Activated CD4-positive, alpha-beta memory T cell treated with anti-CD3 and anti-CD28 coated beads, Interleukin-2, amount 10 ng/mL, durations not matched to agents 7 days and 5 days (primary cell): ENCODE measurements around the gene SPON1. TPM values are rescaled to one million over a fixed set of nuclear protein-coding genes. Genes with fewer than 3 reads are reported as not detected.

Experiments
- CTCF ChIA-PET: fragments of 350-600 bp; sonication (Branson Sonifier 250); formaldehyde crosslinking; loops from one replicate; lab custom pipeline; 2021; ENCODE audit warnings: antibody characterized with exemption, inconsistent platforms; lab: Charles Lee
- POLR2A ChIA-PET: fragments of 350-600 bp; sonication (Branson Sonifier 250); formaldehyde crosslinking; loops from one replicate; lab custom pipeline; 2021; ENCODE audit warnings: antibody characterized with exemption; lab: Charles Lee
- DNase-seq: peaks from one replicate; pipeline ENCODE4 v3.0.0-alpha.2; 2020
- H3K27ac Mint-ChIP-seq: one replicate; pipeline ENCODE4 v1.8.0; 2021; ENCODE audit warnings: mild to moderate bottlenecking, mixed read lengths
- H3K27me3 Mint-ChIP-seq: one replicate; pipeline ENCODE4 v1.8.0; 2021; ENCODE audit warnings: mixed read lengths
- H3K36me3 Mint-ChIP-seq: one replicate; pipeline ENCODE4 v1.8.0; 2021; ENCODE audit warnings: low read depth, mixed read lengths
- H3K4me1 Mint-ChIP-seq: one replicate; pipeline ENCODE4 v1.8.0; 2021; ENCODE audit warnings: mixed read lengths
- H3K4me3 Mint-ChIP-seq: one replicate; pipeline ENCODE4 v1.8.0; 2021; ENCODE audit warnings: mild to moderate bottlenecking, mixed read lengths
- H3K9me3 Mint-ChIP-seq: one replicate; pipeline ENCODE4 v1.8.0; 2021; ENCODE audit warnings: mixed read lengths
- total RNA-seq, 2 experiments: library from RNA; stranded (reverse); gene quantifications; one replicate each; pipeline ENCODE4 v1.2.3, GENCODE V29; 2021

The SPON1 gene
- total RNA-seq, 2 experiments from 2014 or later: 0.45 to 0.68 TPM

GRCh38 chr11:14111496-14111895 lies 149.0 kb downstream of the SPON1 start:
- H3K4me3 Mint-ChIP-seq: no peak overlapping the region
- H3K27ac Mint-ChIP-seq: no peak overlapping the region
- POLR2A ChIA-PET: interaction anchor here (1.3 kb wide), 1 partner anchor 9 kb away, joined by 3 read pairs; no protein-coding TSS in a partner anchor
- H3K36me3 Mint-ChIP-seq: no peaks in the 10 kb centered on the region
- H3K4me1 Mint-ChIP-seq: no peaks in the 10 kb centered on the region
- no peaks in the 10 kb centered on the region for H3K9me3 Mint-ChIP-seq
- DNase-seq: no peak
- peaks cover 1% of the 10 kb centered on the region for H3K27me3 Mint-ChIP-seq
- CTCF ChIA-PET: no interaction called here

GRCh38 chr11:14112721-14113120 lies 150.2 kb downstream of the SPON1 start:
- H3K4me3 Mint-ChIP-seq: no peak overlapping the region
- no peaks in the 10 kb centered on the region for H3K4me1 Mint-ChIP-seq
- H3K36me3 Mint-ChIP-seq: no peaks in the 10 kb centered on the region
- ChIA-PET POLR2A (interaction anchor here (1.3 kb wide), 1 partner anchor 10 kb away, joined by 3 read pairs; no protein-coding TSS in a partner anchor), CTCF (no interaction called here)
- peaks cover 1% of the 10 kb centered on the region for H3K27me3 Mint-ChIP-seq
- H3K9me3 Mint-ChIP-seq: no peaks in the 10 kb centered on the region
- no peak for DNase-seq
- no peak overlapping the region for H3K27ac Mint-ChIP-seq

DNA sequence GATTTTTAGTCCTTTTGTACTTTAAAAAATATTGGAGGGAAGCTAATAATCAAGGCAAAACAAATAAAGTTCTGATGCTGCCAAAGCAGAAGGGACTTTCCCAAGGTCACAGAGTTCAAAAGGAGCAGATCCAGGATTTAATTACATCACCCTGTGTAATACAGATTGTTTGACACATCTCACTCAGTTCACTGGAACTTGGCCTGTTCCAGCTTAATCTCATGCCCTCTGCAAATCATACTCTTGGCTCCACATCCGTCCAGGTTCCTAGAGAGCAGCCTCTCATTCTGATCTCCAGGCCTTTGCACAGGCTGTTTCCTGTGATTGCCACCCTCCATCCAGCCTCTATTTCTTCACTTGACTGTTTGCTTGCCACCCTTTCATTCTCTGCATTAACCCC lies 151.7 kb downstream of the SPON1 start:
- H3K27me3 Mint-ChIP-seq: no peaks in the 10 kb centered on the region
- peaks cover 5% of the 10 kb centered on the region for H3K4me1 Mint-ChIP-seq
- no peak overlapping the region for H3K27ac Mint-ChIP-seq
- DNase-seq: no peak
- POLR2A ChIA-PET: no interaction called here
- H3K4me3 Mint-ChIP-seq: no peak overlapping the region
- no peaks in the 10 kb centered on the region for H3K36me3 Mint-ChIP-seq
- no peaks in the 10 kb centered on the region for H3K9me3 Mint-ChIP-seq
- CTCF ChIA-PET: no interaction called here

GRCh38 chr11:14114786-14115185 lies 152.3 kb downstream of the SPON1 start:
- Mint-ChIP-seq H3K27ac (no peak overlapping the region), H3K27me3 (no peaks in the 10 kb centered on the region), H3K9me3 (no peaks in the 10 kb centered on the region), H3K4me1 (peaks cover 8% of the 10 kb centered on the region), H3K36me3 (no peaks in the 10 kb centered on the region), H3K4me3 (no peak overlapping the region)
- POLR2A ChIA-PET: no interaction called here
- CTCF ChIA-PET: no interaction called here
- DNase-seq: no peak

GRCh38 chr11:14117632-14118031 lies 155.1 kb downstream of the SPON1 start:
- POLR2A ChIA-PET: no interaction called here
- no peaks in the 10 kb centered on the region for H3K36me3 Mint-ChIP-seq
- no peaks in the 10 kb centered on the region for H3K9me3 Mint-ChIP-seq
- H3K27me3 Mint-ChIP-seq: no peaks in the 10 kb centered on the region
- H3K4me3 Mint-ChIP-seq: no peak overlapping the region
- CTCF ChIA-PET: no interaction called here
- H3K4me1 Mint-ChIP-seq: peaks cover 8% of the 10 kb centered on the region
- no peak for DNase-seq
- H3K27ac Mint-ChIP-seq: no peak overlapping the region

DNA sequence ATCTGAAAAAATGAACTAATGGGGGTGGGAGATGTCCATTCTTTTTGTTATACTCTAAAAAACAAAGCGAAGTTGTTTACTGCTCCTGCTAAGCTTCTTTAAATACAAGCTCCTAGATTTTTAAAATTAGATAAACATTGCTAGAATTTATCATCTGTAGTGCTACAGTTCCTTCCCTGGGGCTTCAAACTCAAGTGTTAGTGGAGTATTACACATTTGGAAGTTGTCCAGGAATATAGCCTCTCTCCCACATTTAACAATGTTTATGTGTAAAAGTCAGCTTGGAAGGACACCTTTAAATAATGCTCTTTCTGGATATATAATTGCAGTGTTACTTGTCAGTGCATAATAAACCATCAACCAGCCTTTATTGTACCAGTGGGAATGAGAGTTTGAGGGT lies 155.5 kb downstream of the SPON1 start:
- Mint-ChIP-seq H3K27me3 (no peaks in the 10 kb centered on the region), H3K9me3 (no peaks in the 10 kb centered on the region), H3K4me3 (no peak overlapping the region), H3K4me1 (peaks cover 8% of the 10 kb centered on the region), H3K36me3 (no peaks in the 10 kb centered on the region), H3K27ac (no peak overlapping the region)
- no peak for DNase-seq
- CTCF ChIA-PET: no interaction called here
- POLR2A ChIA-PET: no interaction called here

DNA sequence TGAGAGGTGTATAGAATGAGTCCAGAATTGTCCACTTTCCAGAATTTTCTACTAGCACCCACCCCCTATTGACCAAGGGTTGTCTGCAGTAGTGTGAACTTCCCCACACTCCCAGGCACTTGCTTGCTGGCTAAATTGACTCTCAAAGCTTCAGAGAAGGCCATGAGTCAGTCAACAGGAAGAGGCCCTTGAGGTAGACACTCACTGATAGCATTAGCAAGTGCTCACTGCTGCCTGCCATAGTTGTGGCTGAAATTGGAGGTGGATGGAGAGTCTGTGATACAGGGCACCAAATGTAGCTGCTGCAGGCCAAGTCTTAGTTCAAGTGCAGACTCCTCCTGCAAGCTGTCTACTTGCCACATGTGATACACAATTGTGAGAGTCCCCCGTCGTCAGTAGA lies 156.8 kb downstream of the SPON1 start:
- no peaks in the 10 kb centered on the region for H3K9me3 Mint-ChIP-seq
- H3K4me1 Mint-ChIP-seq: peaks cover 8% of the 10 kb centered on the region
- ChIA-PET POLR2A (no interaction called here), CTCF (interaction anchor here (0.8 kb wide), 1 partner anchor 163 kb away, joined by 3 read pairs; no protein-coding TSS in a partner anchor)
- no peaks in the 10 kb centered on the region for H3K27me3 Mint-ChIP-seq
- no peak overlapping the region for H3K27ac Mint-ChIP-seq
- DNase-seq: no peak
- no peak overlapping the region for H3K4me3 Mint-ChIP-seq
- H3K36me3 Mint-ChIP-seq: no peaks in the 10 kb centered on the region

GRCh38 chr11:14124350-14124749 lies 161.8 kb downstream of the SPON1 start:
- Mint-ChIP-seq H3K4me1 (peaks cover 2% of the 10 kb centered on the region), H3K27ac (no peak overlapping the region), H3K4me3 (no peak overlapping the region), H3K9me3 (peaks cover 2% of the 10 kb centered on the region), H3K36me3 (no peaks in the 10 kb centered on the region), H3K27me3 (no peaks in the 10 kb centered on the region)
- DNase-seq: no peak
- CTCF ChIA-PET: interaction anchor here (1.2 kb wide), 1 partner anchor 352 kb away, joined by 3 read pairs; no protein-coding TSS in a partner anchor
- POLR2A ChIA-PET: no interaction called here

GRCh38 chr11:14124886-14125285 lies 162.4 kb downstream of the SPON1 start:
- Mint-ChIP-seq H3K27ac (no peak overlapping the region), H3K27me3 (no peaks in the 10 kb centered on the region), H3K4me3 (no peak overlapping the region), H3K4me1 (no peaks in the 10 kb centered on the region), H3K9me3 (peaks cover 2% of the 10 kb centered on the region), H3K36me3 (no peaks in the 10 kb centered on the region)
- no peak for DNase-seq
- ChIA-PET POLR2A (no interaction called here), CTCF (no interaction called here)

DNA sequence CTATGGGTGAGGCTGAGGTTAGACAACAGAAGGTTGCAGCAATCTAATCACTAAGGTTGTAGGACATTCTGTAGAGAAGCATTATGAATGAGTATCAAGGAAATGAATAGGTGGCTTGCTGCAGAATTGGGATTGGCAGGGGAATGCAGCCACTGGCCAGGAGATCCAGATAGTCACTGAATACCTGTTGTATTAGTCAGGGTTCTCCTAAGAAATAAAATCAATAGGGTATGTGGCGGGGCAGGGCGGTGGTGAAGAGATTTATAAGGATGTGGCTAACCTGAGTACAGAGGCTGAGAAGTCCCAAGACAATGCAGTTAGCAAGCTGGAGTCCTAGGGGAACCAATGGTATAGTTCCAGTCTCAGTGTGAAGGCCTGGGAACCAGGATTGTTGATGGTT lies 163.0 kb downstream of the SPON1 start:
- DNase-seq: no peak
- H3K27ac Mint-ChIP-seq: no peak overlapping the region
- H3K9me3 Mint-ChIP-seq: peaks cover 2% of the 10 kb centered on the region
- H3K27me3 Mint-ChIP-seq: no peaks in the 10 kb centered on the region
- no peak overlapping the region for H3K4me3 Mint-ChIP-seq
- H3K36me3 Mint-ChIP-seq: no peaks in the 10 kb centered on the region
- CTCF ChIA-PET: no interaction called here
- H3K4me1 Mint-ChIP-seq: no peaks in the 10 kb centered on the region
- POLR2A ChIA-PET: no interaction called here

GRCh38 chr11:14127679-14128078 lies 165.2 kb downstream of the SPON1 start:
- no peaks in the 10 kb centered on the region for H3K4me1 Mint-ChIP-seq
- POLR2A ChIA-PET: no interaction called here
- H3K4me3 Mint-ChIP-seq: no peak overlapping the region
- CTCF ChIA-PET: no interaction called here
- no peak overlapping the region for H3K27ac Mint-ChIP-seq
- H3K9me3 Mint-ChIP-seq: peaks cover 2% of the 10 kb centered on the region
- H3K36me3 Mint-ChIP-seq: no peaks in the 10 kb centered on the region
- no peak for DNase-seq
- no peaks in the 10 kb centered on the region for H3K27me3 Mint-ChIP-seq

DNA sequence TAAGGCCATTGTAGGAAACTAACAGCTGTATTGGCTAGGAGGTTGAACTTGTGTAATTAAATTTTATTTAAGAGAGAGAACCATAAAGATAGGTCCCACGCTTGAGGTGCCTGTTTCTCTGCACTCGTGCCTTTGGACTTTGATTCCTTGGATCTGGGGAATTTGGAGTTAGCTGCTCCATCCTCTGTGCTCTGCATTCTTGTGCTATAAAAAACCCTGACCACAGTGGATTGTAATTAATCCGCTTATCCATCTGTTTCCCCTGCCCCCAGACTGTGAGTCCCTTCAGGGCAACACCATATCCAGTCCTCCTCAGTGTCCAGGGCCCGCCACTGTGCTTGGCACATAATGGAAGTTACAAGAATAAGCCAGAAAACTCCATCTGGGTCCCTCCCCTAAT lies 169.8 kb downstream of the SPON1 start:
- DNase-seq: no peak
- Mint-ChIP-seq H3K36me3 (no peaks in the 10 kb centered on the region), H3K4me1 (no peaks in the 10 kb centered on the region), H3K27me3 (no peaks in the 10 kb centered on the region), H3K4me3 (no peak overlapping the region), H3K9me3 (peaks cover 2% of the 10 kb centered on the region), H3K27ac (no peak overlapping the region)
- ChIA-PET CTCF (no interaction called here), POLR2A (no interaction called here)

DNA sequence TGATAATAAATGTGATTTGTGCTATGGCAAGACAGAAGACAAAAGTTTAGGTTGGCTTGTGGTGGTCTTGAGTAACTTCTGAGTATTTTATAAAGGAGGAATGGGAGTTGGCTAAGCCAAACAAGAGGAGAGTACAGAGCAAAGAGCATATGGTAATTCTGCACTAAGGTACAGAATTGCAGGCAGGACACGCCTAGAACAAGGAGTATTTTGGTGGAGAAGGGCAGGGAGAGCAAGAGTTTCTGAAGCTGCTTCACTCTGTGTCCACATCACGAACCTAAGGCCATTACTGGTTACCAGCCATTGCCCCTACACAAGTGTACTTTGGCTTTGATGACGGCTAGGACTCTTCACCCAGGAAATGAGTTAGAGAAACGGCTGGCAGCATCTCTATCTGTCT lies 170.9 kb downstream of the SPON1 start:
- H3K9me3 Mint-ChIP-seq: peaks cover 2% of the 10 kb centered on the region

DNA sequence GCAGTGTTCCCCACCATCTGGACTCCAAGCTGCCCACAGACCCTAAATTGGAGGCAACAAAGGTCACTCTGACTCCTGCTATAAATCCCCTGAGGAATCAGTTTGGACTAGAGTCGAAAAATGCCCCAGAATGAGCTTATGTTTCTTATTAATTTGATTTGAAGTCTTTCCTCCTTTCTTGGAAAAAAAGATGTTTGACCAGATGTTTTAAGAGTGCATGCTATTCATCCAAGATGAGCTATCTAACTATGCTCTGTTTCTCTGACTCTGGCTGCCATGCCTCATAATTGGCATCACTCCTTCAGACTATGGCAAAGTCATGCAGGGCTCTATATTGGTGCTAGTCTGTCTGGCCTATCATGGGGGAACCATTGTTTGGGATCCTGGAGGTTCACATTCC lies 174.0 kb downstream of the SPON1 start:
- no peaks in the 10 kb centered on the region for H3K36me3 Mint-ChIP-seq
- H3K27ac Mint-ChIP-seq: no peak overlapping the region
- ChIA-PET CTCF (no interaction called here), POLR2A (no interaction called here)
- H3K4me3 Mint-ChIP-seq: no peak overlapping the region
- H3K4me1 Mint-ChIP-seq: no peaks in the 10 kb centered on the region
- no peak for DNase-seq
- H3K9me3 Mint-ChIP-seq: no peaks in the 10 kb centered on the region
- no peaks in the 10 kb centered on the region for H3K27me3 Mint-ChIP-seq

More for the DNA sequence above, 170.9 kb downstream of the SPON1 start:
- no peak overlapping the region for H3K27ac Mint-ChIP-seq
- no peaks in the 10 kb centered on the region for H3K27me3 Mint-ChIP-seq
- no peak for DNase-seq
- H3K36me3 Mint-ChIP-seq: no peaks in the 10 kb centered on the region
- H3K4me1 Mint-ChIP-seq: no peaks in the 10 kb centered on the region
- no peak overlapping the region for H3K4me3 Mint-ChIP-seq
- POLR2A ChIA-PET: no interaction called here
- CTCF ChIA-PET: no interaction called here
